ENCODE data around the gene NAV2.
"Not testable (repeated sequence)": the region's sequence is repeated elsewhere in the genome, so short reads cannot be mapped to it uniquely, and the experiment has no call there.

Gene NAV2

DNA sequence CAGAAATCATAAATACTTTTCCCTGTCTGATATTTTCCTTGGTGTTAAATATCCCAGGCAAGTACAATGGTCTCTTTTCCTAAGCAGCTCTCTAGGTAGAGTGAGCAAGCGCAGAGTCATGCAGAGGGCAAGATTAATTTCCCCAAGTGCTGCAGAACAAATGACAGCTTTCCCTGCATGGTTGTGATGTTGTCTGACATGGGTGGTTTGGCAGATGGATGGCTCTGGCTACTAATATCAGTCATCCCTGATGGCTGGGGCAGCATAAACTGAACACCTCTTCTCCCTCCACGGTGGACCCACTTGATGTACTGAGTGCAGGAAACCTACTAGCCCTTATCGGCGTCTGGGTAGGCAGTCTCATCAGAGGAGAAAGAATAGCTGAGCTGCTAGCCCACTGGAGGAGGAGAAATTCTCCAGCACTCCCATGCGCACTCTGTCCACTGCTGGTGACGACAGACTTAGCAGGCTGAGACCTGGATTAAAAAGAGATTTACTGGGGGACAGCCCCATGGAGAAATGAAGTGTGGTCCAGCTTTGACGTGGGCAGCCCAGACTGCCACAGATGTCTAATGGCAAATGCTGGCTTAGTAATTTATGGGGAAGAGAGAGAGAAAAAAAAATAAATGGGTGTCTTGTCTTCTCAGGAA lies 244.8 kb downstream of the NAV2 start:
- TF ChIP-seq, protein P1, sequence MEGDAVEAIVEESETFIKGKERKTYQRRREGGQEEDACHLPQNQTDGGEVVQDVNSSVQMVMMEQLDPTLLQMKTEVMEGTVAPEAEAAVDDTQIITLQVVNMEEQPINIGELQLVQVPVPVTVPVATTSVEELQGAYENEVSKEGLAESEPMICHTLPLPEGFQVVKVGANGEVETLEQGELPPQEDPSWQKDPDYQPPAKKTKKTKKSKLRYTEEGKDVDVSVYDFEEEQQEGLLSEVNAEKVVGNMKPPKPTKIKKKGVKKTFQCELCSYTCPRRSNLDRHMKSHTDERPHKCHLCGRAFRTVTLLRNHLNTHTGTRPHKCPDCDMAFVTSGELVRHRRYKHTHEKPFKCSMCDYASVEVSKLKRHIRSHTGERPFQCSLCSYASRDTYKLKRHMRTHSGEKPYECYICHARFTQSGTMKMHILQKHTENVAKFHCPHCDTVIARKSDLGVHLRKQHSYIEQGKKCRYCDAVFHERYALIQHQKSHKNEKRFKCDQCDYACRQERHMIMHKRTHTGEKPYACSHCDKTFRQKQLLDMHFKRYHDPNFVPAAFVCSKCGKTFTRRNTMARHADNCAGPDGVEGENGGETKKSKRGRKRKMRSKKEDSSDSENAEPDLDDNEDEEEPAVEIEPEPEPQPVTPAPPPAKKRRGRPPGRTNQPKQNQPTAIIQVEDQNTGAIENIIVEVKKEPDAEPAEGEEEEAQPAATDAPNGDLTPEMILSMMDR (conservative IDR thresholded peaks at IDR 0.05; ENCODE audit: low read length): no peak
- no peak overlapping the region for H3K4me3 ChIP-seq (ENCODE audit: low read length)
- no peak for DNase-seq (ENCODE audit: low read depth)

DNA sequence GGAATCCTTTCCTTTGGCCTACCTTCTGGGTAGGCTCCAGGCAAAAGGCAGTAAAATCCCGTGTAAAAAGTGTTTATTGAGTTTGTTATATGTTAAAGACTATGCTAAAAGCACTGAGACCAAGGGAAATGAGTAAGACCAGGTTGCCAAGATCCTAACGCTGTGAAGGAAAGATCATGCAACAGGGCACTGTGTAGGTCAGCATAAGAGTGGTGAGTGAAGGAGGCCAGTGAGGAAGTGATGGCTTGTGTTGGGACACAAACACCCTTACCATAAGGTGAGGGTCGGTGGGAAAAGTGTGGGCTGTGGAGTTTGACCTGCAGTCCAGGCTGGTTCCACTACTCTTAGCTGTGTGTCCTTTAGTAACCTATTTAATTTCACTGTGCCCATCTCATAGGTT lies 245.6 kb downstream of the NAV2 start:
- TF ChIP-seq, protein P1 (conservative IDR thresholded peaks at IDR 0.05; ENCODE audit: low read length): no peak

DNA sequence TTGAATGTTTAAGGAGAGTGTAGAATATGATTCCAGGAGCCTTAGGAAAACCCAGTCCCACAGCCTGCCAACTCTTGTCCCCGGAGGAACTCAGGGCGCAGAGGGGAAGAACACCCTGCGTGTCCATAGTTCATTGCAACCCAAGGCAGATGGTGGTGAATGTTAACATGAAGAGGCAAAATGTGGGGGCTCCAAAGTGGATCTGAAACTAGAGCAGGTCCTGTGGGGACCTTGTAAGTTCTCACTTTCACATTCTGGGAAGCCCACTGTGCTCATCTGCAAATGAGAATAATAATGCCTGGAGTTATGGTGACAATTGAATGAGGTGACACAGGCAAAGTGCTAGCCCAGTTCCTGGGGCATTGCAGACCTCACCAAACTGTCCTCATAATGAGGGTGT lies 246.6 kb downstream of the NAV2 start:
- TF ChIP-seq, protein P1 (conservative IDR thresholded peaks at IDR 0.05; ENCODE audit: low read length): no peak
- DNase-seq (ENCODE audit: low read depth): no peak
- no peak overlapping the region for H3K4me3 ChIP-seq (ENCODE audit: low read length)

More for the DNA sequence above, 245.6 kb downstream of the NAV2 start:
- DNase-seq (ENCODE audit: low read depth): no peak
- no peak overlapping the region for H3K4me3 ChIP-seq (ENCODE audit: low read length)

DNA sequence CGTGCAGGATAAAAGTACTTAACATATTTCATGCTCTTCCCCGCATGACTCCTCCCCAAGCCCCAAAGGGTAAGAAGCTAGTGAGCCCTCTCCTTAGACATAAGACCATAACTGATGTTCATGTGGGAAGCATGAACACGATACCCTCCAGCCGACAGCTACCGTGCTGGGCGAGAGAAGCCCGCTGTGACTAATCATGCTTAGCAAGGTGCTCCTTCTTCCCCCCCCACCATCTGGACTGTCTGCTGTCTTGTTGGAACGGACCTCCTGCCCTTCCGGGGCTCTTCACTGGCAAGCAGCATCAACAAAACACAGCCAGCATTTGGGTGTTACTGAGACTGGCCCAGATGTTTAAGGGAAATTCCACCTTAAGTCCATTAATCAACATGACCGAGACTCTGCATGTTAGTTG lies 247.0 kb downstream of the NAV2 start:
- no peak for DNase-seq (ENCODE audit: low read depth)

DNA sequence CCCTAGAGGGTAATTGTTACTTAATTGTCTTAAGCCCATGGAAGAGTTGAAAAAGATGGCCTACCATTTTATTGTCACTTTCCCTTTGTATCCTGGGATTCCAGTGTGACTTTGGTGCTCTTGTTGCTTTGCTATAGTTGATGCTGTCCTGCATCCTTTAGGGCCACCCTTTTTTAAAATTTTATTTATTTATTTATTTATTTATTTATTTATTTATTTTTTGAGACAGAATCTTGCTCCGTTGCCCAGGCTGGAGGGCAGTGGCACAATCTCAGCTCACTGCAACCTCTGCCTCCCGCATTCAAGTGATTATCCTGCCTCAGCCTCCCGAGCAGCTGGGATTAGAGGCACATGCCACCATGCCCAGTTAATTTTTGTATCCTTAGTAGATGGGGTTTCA lies 247.8 kb downstream of the NAV2 start:
- not testable (repeated sequence) for H3K4me3 ChIP-seq (ENCODE audit: low read length); DNase-seq (ENCODE audit: low read depth)

More for the DNA sequence above, 247.0 kb downstream of the NAV2 start:
- H3K4me3 ChIP-seq (ENCODE audit: low read length): no peak overlapping the region
- TF ChIP-seq, protein P1 (conservative IDR thresholded peaks at IDR 0.05; ENCODE audit: low read length): no peak

DNA sequence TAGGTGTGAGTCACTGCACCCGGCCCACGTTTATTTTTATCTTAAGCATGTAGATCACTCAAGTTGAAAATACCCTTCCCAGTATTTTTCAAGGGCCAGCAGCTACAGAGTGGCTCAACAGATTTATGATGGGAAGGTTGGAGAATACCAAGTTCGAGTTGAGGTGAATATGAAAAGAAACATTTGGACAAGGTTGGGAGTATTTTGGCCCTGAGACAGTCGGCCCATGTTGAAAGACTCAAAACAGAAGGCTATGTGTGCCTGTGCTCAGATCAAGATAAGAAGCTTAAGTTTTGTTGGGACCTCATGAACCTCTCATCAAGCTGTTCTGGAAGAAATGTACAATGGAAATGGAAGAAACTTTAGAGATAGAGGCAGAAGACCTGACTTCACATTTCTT lies 248.6 kb downstream of the NAV2 start:
- no peak for DNase-seq (ENCODE audit: low read depth)
- H3K4me3 ChIP-seq (ENCODE audit: low read length): no peak overlapping the region
- TF ChIP-seq, protein P1 (conservative IDR thresholded peaks at IDR 0.05; ENCODE audit: low read length): no peak

DNA sequence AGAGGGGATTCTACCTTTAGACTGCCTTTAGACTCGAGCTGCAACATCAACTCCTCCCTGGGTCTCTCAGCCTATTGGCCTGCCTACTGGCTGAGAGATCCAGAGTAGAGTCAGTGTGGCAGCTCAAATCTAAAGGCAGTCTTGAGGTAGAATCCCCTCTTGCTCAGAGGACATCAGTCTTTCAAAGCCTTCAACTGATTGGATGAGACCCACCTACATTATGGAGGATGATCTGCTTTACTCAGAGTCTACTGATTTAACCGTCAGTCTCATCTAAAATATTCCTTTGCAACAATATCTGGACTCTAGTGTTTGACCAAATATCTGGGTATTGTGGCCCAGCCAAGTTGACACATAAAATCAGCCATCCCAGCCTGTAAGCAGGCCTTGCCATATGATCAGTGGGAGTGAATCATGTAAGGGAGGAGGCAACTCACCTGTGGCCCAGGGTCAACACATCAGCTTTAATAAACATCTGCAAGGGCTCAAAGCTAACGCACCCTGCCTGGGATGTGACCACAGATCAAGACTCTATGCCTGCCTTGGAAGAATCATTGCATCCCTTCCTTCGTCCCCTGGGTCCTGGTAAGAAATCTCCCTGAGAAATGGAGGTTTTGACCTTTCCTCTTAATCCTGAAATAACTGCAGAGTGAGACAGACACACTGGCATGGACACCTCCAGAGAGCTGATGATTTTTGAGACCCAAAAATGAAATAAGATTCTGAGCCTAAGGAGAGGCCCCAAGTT lies 249.6 kb downstream of the NAV2 start:
- H3K4me3 ChIP-seq (ENCODE audit: low read length): no peak overlapping the region
- TF ChIP-seq, protein P1 (conservative IDR thresholded peaks at IDR 0.05; ENCODE audit: low read length): no peak
- no peak for DNase-seq (ENCODE audit: low read depth)
